Measurements from ENCODE around the gene TBC1D22A.

TBC1D22A gene

GRCh38 chr22:47089796-47090460 is 327.5 kb downstream of the TBC1D22A start:
- DNase-seq (ENCODE audit: low read depth in 2 of 3, low spot score in 2 of 3) = no peak

- DNase-seq (ENCODE audit: low read depth in 2 of 3, low spot score in 2 of 3) = no peak
Observed at GRCh38 chr22:47090591-47091245, 328.3 kb downstream of the TBC1D22A start.

- no peak for DNase-seq (ENCODE audit: low read depth in 2 of 3, low spot score in 2 of 3)
Observed at GRCh38 chr22:47091246-47091651, 328.8 kb downstream of the TBC1D22A start.

DNA sequence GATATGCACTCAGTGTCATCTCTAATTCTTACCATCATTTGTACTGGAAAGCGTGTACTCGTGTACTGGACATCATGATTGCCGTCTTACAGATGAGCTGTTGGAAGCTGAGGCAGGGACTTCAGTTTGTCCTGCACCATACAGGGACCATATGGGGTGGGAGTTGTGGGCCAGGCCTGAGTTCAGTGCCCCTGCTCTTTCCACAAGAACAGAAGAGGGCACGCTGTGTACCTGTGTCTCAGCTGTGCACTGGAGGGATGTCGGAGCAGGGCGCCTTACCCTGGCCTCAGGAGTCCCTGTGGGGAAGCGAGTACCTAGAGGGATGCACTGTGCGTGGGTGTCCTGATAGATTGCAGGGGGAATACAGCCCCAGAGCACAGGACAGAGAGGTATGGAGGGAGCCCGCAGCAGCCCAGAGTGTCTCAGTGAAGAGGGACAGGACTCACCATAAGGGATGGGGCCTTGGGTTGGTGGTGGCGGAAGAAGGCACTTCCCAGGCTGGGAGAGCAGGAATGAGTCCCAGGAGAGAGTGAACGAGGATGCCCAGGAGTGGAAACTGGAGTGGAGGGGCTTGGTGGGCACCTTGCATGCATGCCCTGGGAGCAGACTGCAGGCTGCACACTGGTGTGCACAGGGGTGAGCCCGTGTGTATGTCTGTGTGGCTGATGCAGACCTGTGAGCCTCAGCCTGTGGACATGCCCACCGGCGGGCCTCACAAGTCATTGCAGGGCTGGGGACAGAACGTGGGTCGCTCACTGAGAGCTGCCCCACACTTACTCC is 329.7 kb downstream of the TBC1D22A start:
- no peak for DNase-seq (ENCODE audit: low read depth in 2 of 3, low spot score in 2 of 3)

DNA sequence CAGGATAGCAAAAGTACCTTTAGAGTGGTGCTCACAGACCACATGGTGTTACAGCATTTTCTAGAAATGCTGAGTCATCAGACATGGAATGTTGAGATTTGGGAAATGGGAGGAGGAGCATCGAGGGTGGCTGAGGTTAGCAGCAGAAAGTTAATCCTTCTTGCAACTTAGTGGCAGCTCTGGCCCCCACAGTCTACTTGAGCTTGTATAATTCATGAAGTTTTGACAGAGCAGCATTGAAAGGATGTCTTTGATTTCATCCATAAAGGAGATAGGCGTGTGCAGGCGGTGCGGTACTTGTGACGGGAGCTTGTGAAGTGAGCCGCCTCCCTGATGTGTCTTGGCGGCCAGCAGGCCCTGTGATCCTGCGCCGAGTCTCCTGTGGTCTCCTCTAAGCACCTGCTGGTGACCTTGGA is 330.5 kb downstream of the TBC1D22A start:
- no peak for DNase-seq (ENCODE audit: low read depth in 2 of 3, low spot score in 2 of 3)

- no peak for DNase-seq (ENCODE audit: low read depth in 2 of 3, low spot score in 2 of 3)
Observed at GRCh38 chr22:47093720-47094119, 331.3 kb downstream of the TBC1D22A start.

- no peak for DNase-seq (ENCODE audit: low read depth in 2 of 3, low spot score in 2 of 3)
Observed at GRCh38 chr22:47094861-47095330, 332.4 kb downstream of the TBC1D22A start.

DNA sequence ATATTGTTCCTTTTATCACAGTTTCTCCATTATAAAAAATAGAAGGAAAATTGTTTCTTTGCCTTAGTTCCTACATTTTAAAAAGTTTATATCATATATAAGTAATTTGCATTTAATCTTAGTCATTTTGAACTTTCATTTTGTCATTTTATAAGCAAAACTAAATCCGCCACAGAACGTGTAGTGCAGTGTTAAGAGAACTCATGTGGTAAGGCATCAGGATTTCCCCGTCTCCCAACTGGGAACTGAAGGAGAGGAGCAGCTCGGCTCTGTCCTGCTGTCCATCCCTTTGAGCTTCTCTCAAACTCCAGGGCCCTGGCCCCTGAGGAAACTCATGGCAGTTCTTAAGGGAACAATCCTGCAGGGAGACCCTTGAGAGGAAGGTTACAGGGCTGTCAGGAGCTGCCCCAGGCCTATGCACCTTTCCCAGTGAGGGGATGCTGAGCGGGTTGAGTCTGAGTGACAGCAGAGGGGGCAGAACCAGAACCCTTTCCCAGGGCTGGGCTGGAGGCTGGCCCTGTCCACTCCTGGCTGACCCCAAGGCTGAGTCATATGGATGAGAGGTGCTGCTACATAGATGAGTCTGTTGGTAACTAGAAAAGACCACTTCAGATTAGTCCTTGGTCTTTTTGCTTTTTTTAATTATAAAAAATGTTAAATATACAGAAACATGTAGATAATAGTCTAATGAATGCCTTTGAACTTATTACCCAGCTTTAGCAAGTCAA is 333.1 kb downstream of the TBC1D22A start:
- DNase-seq (ENCODE audit: low read depth in 2 of 3, low spot score in 2 of 3) = no peak

DNA sequence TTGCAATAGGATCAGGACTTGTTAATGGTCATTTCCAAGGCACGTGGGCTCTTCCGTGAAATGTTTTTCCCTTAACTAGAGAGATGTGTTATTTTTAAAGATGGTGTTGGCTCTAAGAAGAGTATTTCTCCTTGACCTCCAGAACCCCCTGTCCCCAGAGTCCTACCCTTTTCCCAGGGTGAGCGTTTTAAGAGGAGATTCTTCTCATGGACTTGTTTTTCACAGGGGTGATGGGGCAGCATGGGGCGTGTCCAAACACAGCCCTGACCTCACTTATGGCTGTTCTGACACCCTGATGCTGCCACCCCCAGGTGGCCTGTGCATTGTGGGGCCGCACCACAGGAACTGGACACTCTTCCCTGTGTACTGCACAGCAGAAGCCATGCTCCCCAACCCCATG is 335.7 kb downstream of the TBC1D22A start:
- DNase-seq (ENCODE audit: low read depth in 2 of 3, low spot score in 2 of 3) = no peak

DNA sequence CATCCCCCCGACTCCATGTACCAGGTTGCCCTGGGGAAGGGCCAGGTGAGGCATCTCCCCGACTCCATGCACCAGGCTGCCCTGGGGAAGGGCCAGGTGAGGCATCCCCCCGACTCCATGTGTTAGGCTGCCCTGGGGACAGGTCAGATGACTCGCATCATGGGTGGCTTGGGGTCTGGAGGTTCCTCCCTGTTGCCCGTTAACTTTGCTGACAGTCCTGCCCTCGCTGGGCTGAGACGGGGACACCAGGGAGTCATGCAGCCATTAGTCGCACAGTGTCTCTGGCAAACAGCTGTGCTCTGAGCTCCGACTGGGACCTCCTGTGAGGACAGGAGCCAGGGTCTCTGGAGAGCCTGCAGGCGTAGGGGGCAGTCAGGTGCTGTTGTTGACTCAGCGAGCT is 336.1 kb downstream of the TBC1D22A start:
- no peak for DNase-seq (ENCODE audit: low read depth in 2 of 3, low spot score in 2 of 3)

DNA sequence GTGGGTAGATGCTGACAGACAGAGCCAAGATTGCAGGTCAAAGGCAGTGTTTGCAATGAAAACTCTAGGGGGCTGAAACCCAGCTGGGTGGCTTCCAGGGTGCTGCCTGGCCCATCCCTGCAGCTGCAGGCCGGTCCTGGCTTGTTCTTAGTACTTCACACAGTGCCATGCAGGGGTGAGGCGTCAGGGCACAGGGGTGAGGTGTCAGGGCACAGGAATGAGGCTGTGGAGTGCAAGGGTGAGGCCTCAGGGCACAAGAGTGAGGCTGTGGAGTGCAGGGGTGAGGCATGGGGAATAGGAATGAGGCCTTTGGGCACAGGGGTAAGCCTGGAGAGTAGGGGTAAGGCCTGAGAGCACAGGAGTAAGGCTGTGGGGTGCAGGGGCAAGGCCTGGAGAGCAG is 337.6 kb downstream of the TBC1D22A start:
- no peak for DNase-seq (ENCODE audit: low read depth in 2 of 3, low spot score in 2 of 3)

- no peak for DNase-seq (ENCODE audit: low read depth in 2 of 3, low spot score in 2 of 3)
Observed at GRCh38 chr22:47100646-47101200, 338.3 kb downstream of the TBC1D22A start.

DNA sequence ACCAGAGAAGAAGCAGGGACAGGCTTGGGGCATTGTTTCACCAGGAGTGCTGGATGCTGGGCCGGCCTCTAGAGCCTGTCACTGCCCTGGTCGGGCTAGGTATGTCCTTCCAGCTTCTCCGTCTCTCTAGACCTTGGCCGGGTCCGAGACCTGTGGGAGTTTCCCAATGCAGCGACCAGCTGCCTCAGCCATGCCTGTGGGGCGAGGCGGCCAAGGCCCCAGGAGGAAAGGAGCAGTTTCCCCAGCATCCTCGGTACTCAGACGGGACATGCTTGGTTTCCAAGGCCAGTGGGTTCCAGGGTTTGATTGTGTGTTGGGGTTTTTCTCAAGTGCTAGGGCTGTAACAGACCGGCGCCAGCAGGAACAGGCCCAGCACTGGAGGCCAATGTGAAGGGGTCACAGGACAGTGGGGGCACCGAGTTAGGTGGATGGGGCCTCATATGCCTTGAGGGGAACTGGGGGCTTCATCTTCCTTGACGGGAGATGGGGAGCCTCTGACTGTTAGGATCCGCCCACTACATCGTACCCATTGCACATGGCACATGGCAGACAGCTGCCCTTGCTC is 339.0 kb downstream of the TBC1D22A start:
- no peak for DNase-seq (ENCODE audit: low read depth in 2 of 3, low spot score in 2 of 3)

GRCh38 chr22:47102081-47102480 is 339.6 kb downstream of the TBC1D22A start:
- DNase-seq (ENCODE audit: low read depth in 2 of 3, low spot score in 2 of 3) = no peak

DNA sequence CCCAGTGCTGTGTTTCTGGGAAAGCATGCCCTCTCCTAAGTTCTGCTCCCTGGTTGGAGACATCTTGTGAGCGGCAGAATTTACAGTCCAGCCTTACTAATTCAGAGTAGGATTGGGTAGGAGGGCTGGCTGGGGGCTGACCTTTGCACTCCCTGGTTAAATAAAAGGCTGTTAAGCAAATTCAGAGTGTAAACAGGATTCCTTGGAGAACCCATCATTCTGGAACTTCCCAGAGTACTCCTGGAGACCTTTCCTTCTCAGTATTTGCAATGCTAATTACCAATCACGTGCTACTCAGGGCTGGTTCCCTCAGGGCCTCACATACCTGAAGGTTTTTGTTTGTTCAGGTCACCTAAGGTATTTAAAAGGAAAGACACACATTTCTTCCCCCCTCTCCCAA is 340.2 kb downstream of the TBC1D22A start:
- DNase-seq (ENCODE audit: low read depth in 2 of 3, low spot score in 2 of 3) = no peak

- no peak for DNase-seq (ENCODE audit: low read depth in 2 of 3, low spot score in 2 of 3)
Observed at GRCh38 chr22:47105085-47105484, 342.6 kb downstream of the TBC1D22A start.

DNA sequence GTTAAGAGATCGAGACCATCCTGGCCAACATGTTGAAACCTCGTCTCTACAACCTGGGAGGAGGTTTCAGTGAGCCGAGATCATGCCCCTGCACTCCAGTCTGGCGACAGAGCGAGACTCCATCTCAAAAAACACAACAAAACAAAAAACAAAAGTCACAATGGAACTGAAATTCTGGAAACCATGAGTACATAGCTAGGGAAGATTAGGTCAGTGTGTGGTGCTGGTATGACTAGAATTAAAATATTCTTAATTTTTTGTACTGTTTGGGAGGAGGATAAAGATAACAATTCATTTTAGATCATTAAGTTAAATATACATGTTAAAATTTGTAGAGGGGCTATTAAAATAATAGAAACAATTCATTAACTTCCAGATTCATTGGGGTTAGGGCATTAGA is 344.4 kb downstream of the TBC1D22A start:
- no peak for DNase-seq (ENCODE audit: low read depth in 2 of 3, low spot score in 2 of 3)

DNA sequence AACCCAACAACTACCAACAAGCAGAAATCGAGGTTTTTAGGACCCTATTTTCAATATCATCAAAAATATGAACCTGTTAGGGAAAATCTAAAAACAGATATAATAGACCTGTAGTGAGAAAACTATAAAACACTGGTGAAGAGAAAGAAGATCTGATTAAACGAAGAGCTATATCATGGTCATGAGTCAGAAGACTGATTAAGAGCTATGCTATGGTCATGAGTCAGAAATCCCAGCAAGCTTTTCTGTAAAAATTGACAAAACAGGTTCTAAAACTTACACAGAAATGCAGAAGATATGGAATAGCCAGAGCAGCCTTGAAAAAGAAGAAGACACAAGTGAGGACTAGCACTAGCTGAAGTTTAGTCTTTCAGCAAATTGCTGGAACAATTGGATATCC is 345.0 kb downstream of the TBC1D22A start:
- DNase-seq (ENCODE audit: low read depth in 2 of 3, low spot score in 2 of 3) = no peak

- no peak for DNase-seq (ENCODE audit: low read depth in 2 of 3, low spot score in 2 of 3)
Observed at GRCh38 chr22:47110817-47111443, 348.5 kb downstream of the TBC1D22A start.

All from activated CD8-positive, alpha-beta memory T cell treated with anti-CD3 and anti-CD28 coated beads for 48 hours (primary cell).